DOHH2 (cell line): ENCODE data around the gene ARL9.

Experiments used
- CTCF ChIP-seq: fragments of 200-600 bp; sonication (generic); IDR thresholded peaks from one replicate; pipeline ENCODE4 v1.5.1; 2014; ENCODE audit warnings: antibody characterized with exemption, mild to moderate bottlenecking, low read depth, low read length; ENCODE audit not compliant: poor library complexity, severe bottlenecking
- EZH2phosphoT487 ChIP-seq: fragments of 200-600 bp; sonication (generic); IDR thresholded peaks from 2 replicates; pipeline ENCODE4 v1.6.1; 2017; ENCODE audit warnings: borderline replicate concordance, mild to moderate bottlenecking, antibody characterized with exemption, low read length, moderate library complexity, mixed read lengths

- no peak for TF ChIP-seq CTCF
- no peak for TF ChIP-seq EZH2phosphoT487
Observed at GRCh38 chr4:56511098-56511497, 5.5 kb downstream of the ARL9 start.
